HFF-Myc (cell line): ENCODE data around the gene SPAAR.
"Not testable (repeated sequence)": the region's sequence is repeated elsewhere in the genome, so short reads cannot be mapped to it uniquely, and the experiment has no call there.

Experiments used
- DNase-seq: peaks from one replicate; pipeline ENCODE4 v3.0.0-alpha.2; 2011; ENCODE audit warnings: low read depth; ENCODE audit errors: extremely low read depth
- H3K4me3 ChIP-seq: replicated peaks from 2 replicates; pipeline ENCODE4 v1.5.1; 2011; ENCODE audit warnings: low read depth, mild to moderate bottlenecking, control low read depth, low read length
- TF ChIP-seq, protein P1 (sequence below): IDR thresholded peaks from 2 replicates; pipeline ENCODE4 v1.5.1; 2012; ENCODE audit warnings: mild to moderate bottlenecking, low read depth, low read length, control low read depth; ENCODE audit errors: missing control alignments

The SPAAR gene

DNA sequence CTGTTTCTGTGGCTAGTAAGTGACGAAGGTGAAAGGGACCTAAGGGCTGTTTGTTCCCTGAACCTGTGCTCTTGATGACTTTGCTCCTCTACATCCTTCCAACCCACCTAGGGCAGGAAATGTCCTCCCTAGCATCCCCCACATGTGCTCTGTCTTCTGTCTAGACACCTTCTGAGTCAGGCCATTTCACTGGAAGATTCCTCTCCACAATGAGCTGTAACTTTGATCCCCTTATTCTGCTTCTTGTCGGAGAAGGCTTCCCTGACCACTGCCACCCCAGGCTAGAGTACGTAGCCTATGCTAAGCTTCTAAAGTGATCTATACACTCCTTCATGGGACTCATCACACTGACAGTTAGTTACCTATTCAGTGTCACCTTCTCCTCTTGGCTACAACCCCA is 21.7 kb downstream of the SPAAR start:
- H3K4me3 ChIP-seq = no peak overlapping the region
- DNase-seq = no peak
- TF ChIP-seq, protein P1, sequence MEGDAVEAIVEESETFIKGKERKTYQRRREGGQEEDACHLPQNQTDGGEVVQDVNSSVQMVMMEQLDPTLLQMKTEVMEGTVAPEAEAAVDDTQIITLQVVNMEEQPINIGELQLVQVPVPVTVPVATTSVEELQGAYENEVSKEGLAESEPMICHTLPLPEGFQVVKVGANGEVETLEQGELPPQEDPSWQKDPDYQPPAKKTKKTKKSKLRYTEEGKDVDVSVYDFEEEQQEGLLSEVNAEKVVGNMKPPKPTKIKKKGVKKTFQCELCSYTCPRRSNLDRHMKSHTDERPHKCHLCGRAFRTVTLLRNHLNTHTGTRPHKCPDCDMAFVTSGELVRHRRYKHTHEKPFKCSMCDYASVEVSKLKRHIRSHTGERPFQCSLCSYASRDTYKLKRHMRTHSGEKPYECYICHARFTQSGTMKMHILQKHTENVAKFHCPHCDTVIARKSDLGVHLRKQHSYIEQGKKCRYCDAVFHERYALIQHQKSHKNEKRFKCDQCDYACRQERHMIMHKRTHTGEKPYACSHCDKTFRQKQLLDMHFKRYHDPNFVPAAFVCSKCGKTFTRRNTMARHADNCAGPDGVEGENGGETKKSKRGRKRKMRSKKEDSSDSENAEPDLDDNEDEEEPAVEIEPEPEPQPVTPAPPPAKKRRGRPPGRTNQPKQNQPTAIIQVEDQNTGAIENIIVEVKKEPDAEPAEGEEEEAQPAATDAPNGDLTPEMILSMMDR = no peak

DNA sequence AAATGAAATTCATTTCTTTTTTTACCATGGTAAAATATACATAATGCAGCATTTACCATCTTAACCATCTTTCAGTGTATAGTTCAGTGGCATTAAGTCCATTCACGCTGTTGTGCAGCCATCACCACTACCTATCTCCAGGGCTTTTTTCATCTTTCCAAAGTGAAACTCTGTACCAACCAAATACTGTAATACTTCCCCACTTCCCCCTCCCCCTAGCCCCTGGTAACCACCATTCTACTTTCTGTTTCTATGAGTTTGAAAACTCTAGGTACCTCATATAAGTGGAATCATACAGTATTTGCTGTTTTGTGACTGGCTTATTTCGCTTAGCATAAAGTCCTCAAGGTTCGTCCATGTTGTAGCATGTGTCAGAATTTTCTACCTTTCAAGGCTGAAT is 23.4 kb downstream of the SPAAR start:
- H3K4me3 ChIP-seq = no peak overlapping the region
- TF ChIP-seq, protein P1 = no peak
- DNase-seq = no peak

DNA sequence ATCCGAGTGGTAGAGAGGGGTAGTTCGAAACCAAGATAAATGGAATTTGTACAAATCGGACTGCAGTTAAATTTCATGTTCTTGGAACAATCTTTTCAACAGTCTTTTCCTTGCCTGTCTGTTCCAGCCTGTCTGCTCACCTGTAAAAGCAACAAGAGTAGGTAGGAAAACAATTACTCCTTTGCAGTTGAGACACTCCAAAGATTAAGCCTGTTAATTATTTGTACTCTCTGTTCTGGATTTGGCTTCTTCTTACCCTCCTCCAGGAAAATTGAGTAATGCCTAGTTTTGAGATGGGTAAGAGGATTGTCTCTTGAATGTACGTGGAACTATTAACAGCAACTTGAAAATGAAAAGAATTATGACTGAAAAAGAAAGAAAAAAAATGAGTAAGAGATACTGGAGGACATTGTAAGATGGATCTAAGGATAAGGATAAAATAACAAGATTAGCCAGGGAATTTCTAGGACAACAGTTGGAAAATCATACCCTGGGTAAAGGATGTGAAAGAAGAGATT is 24.3 kb downstream of the SPAAR start:
- no peak overlapping the region for H3K4me3 ChIP-seq

DNA sequence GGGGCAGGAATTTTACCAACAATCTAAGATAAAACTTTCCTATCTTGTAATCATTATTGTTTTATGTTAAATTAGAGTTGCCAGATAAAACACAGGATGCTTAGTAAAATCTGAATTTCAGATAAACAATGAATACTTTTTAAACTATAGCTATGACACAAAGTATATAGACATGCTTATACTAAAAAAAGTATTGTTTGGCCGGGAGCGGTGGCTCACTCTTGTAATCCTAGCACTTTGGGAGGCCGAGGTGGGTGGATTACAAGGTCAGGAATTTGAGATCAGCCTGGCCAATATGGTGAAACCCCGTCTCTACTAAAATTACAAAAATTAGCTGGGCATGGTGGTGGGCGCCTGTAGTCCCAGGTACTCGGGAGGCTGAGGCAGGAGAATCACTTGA is 24.8 kb downstream of the SPAAR start:
- DNase-seq, H3K4me3 ChIP-seq: not testable (repeated sequence)

More for the DNA sequence above, 24.3 kb downstream of the SPAAR start:
- DNase-seq = no peak
- TF ChIP-seq, protein P1 = no peak

DNA sequence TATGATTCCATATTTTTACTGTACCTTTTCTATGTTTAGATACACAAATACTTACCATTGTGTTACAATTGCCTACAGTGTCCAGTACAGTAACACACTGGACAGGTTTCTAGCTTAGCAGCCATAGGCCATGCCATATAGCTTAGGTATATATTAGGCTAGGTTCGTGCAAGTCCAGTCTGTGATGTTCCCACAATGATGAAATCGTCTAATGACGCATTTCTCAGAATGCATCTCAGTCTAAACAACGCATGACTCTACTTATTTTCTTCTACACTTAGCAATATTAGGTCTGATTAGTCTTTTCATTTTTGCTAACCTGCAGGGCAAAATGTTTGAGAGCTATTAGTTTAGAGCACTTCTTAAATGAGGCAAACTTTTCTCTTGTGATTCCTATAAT is 26.0 kb downstream of the SPAAR start:
- DNase-seq = no peak
- no peak overlapping the region for H3K4me3 ChIP-seq
- TF ChIP-seq, protein P1 = no peak

DNA sequence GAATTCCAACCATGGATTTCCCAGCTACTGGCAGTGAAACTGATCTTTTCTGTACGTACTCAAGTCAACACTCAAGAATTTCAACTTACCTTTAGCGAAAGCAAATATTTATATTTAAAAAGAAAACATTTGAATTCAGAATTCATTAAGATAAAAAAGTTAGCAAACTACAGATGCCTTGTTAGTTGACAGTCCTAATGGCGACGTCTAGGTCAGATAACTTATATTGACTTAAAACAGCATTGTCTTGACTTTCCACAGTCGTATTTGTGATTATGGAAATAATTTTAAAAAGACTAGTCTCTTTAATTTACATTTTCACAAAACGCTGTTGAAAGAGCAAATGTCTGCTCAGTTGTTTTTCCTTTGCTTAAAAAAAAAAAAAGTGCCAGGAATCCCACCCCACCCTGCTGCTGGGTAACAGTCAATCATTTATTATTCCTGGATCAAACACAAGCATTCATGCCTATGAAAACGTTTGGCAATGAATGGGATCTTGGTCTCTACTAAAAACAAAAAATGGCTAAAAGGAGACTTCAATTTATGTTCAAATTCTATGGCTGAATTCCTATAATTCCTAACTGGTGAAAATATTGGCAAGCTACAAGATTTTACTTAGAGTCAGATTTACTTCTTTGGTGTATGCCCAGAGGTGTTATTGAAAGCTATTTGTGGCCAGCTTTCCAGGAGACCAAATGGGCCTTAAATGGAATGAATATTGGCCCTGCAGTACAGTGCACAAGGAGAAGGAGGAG is 26.6 kb downstream of the SPAAR start:
- H3K4me3 ChIP-seq = no peak overlapping the region
- TF ChIP-seq, protein P1 = no peak
- no peak for DNase-seq

DNA sequence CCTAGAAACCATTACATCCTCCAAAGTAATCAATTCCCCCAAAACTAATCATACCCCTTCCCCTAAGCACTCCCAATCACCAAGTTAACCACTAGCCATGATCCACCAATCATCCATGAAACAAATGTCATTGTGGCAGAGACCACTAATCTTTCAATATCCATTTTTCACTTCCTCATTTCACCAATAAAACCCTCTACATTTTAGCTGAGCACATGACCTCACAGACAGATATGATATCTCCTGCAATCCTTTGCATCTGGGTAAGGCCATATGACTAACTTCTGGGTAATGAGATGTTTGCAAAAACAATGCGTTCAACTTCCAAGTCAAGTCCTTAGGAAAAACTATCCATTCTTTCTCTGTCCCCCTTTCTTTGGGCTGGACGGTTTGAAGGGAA is 27.9 kb downstream of the SPAAR start:
- TF ChIP-seq, protein P1 = no peak
- H3K4me3 ChIP-seq = no peak overlapping the region
- no peak for DNase-seq
